GM19452 (cell line): ENCODE results near the gene DDAH2.

ENCODE experiments used
- ATAC-seq: cut with Tn5 transposase; IDR thresholded peaks from one replicate; pipeline ENCODE4 v1.9.1; 2021; ENCODE audit not compliant: unreplicated experiment

Gene DDAH2

GRCh38 chr6:31761343-31761742, 32.2 kb upstream of the DDAH2 start:
- ATAC-seq: no peak

- no peak for ATAC-seq
These were observed 31.7 kb upstream of the DDAH2 start for GRCh38 chr6:31760790-31761189.

- no peak for ATAC-seq
These were observed 29.2 kb upstream of the DDAH2 start for GRCh38 chr6:31758281-31758680.

- no peak for ATAC-seq
These were observed 23.7 kb upstream of the DDAH2 start for GRCh38 chr6:31752739-31753319.

GRCh38 chr6:31750411-31751022, 21.4 kb upstream of the DDAH2 start:
- ATAC-seq: no peak

- ATAC-seq: no peak
These were observed 20.4 kb upstream of the DDAH2 start for GRCh38 chr6:31749301-31750036.

GRCh38 chr6:31744422-31744821, 15.3 kb upstream of the DDAH2 start:
- ATAC-seq: no peak

- ATAC-seq: no peak
These were observed 13.8 kb upstream of the DDAH2 start for GRCh38 chr6:31742894-31743293.

- ATAC-seq: no peak
These were observed 12.7 kb upstream of the DDAH2 start for GRCh38 chr6:31741815-31742214.

GRCh38 chr6:31740397-31741223, 11.5 kb upstream of the DDAH2 start:
- ATAC-seq: no peak

- ATAC-seq: peak; percentile 60
These were observed 10.7 kb upstream of the DDAH2 start, which contains the start of gene MSH5 for GRCh38 chr6:31739639-31740396. TSS of gene MSH5 (plus strand) at chr6:31740005. CDS start at chr6:31740467, 462 bp downstream.

GRCh38 chr6:31737991-31738979, 9.2 kb upstream of the DDAH2 start:
- ATAC-seq: no peak

- ATAC-seq: no peak
These were observed 8.4 kb upstream of the DDAH2 start for GRCh38 chr6:31737315-31737990.

GRCh38 chr6:31736768-31737314, 7.7 kb upstream of the DDAH2 start:
- no peak for ATAC-seq

GRCh38 chr6:31736021-31736767, 7.1 kb upstream of the DDAH2 start, which contains the start of gene CLIC1:
TSS of gene CLIC1 (minus strand) at chr6:31736530. CDS start at chr6:31736300, 230 bp downstream.
- no peak for ATAC-seq

- no peak for ATAC-seq
These were observed 5.8 kb upstream of the DDAH2 start for GRCh38 chr6:31734821-31735406.

- no peak for ATAC-seq
These were observed 5.2 kb upstream of the DDAH2 start for GRCh38 chr6:31734247-31734820.
